Epidermal melanocyte (primary cell): Measurements from ENCODE around the gene CMTM2.
"Not testable (repeated sequence)": the region's sequence is repeated elsewhere in the genome, so short reads cannot be mapped to it uniquely, and the experiment has no call there.

Experiments
- DNase-seq: peaks from one replicate; pipeline ENCODE4 v3.0.0; 2011; ENCODE audit warnings: low spot score; ENCODE audit not compliant: insufficient read length

CMTM2 gene

GRCh38 chr16:66581246-66581952 is 2.1 kb downstream of the CMTM2 start:
- no peak for DNase-seq

- no peak for DNase-seq
These were observed 6.4 kb downstream of the CMTM2 start for GRCh38 chr16:66585481-66586239.

GRCh38 chr16:66587881-66588600 is 8.8 kb downstream of the CMTM2 start:
- DNase-seq: no peak

- no peak for DNase-seq
These were observed 9.9 kb downstream of the CMTM2 start for GRCh38 chr16:66588981-66589713.

GRCh38 chr16:66590322-66590721 is 11.1 kb downstream of the CMTM2 start:
- DNase-seq: no peak

- no peak for DNase-seq
These were observed 11.8 kb downstream of the CMTM2 start for GRCh38 chr16:66591018-66591417.

GRCh38 chr16:66592241-66592640 is 13.0 kb downstream of the CMTM2 start:
- DNase-seq: no peak

- no peak for DNase-seq
These were observed 13.6 kb downstream of the CMTM2 start for GRCh38 chr16:66592814-66593213.

- DNase-seq: no peak
These were observed 15.5 kb downstream of the CMTM2 start for GRCh38 chr16:66594739-66595138.

- not testable (repeated sequence) for DNase-seq
These were observed 17.3 kb downstream of the CMTM2 start for GRCh38 chr16:66596559-66596958.

GRCh38 chr16:66596986-66597848 is 18.0 kb downstream of the CMTM2 start:
- DNase-seq: no peak

GRCh38 chr16:66598111-66598510 is 18.8 kb downstream of the CMTM2 start:
- DNase-seq: no peak

GRCh38 chr16:66599726-66600125 is 20.5 kb downstream of the CMTM2 start:
- DNase-seq: no peak

GRCh38 chr16:66600477-66600876 is 21.2 kb downstream of the CMTM2 start:
- DNase-seq: no peak

GRCh38 chr16:66601471-66601870 is 22.2 kb downstream of the CMTM2 start:
- no peak for DNase-seq

GRCh38 chr16:66603537-66604375 is 24.5 kb downstream of the CMTM2 start:
- peak; percentile 46 for DNase-seq

GRCh38 chr16:66604376-66605176 is 25.3 kb downstream of the CMTM2 start, which contains the start of gene CMTM3:
CMTM3 (plus strand) TSS chr16:66604704; CDS start chr16:66604806, 102 bp downstream.
- peak; percentile 67 for DNase-seq

GRCh38 chr16:66605177-66605978 is 26.1 kb downstream of the CMTM2 start:
- no peak for DNase-seq
